Hepatocyte (in vitro differentiated cells): ENCODE measurements around the gene SNAI1.

Experiments
- EZH2 ChIP-seq: fragments of 200-600 bp; sonication (generic); IDR thresholded peaks from 2 replicates; pipeline ENCODE4 v1.6.1; 2016; ENCODE audit warnings: antibody characterized with exemption, mild to moderate bottlenecking, borderline replicate concordance
- EZH2phosphoT487 ChIP-seq: fragments of 200-600 bp; sonication (generic); IDR thresholded peaks from one replicate; pipeline ENCODE4 v1.6.1; 2018; ENCODE audit warnings: antibody characterized with exemption, mild to moderate bottlenecking, low read depth, moderate library complexity; ENCODE audit not compliant: unreplicated experiment, severe bottlenecking

GRCh38 chr20:49993301-49993751 lies 10.5 kb downstream of the SNAI1 start:
- TF ChIP-seq EZH2 (no peak), EZH2phosphoT487 (no peak)
